ENCODE measurements around the gene PITPNM1.

- TF ChIP-seq CTCF (IDR thresholded peaks at IDR 0.05) (no peak), REST (IDR thresholded peaks at IDR 0.05; ENCODE audit: insufficient read depth in 1 of 2, low read depth in 2 of 2, low read length in 1 of 2) (no peak)
These were observed 54.1 kb downstream of the PITPNM1 start for GRCh38 chr11:67450796-67451657.

Measured in Panc1 (cell line).